Vagina (tissue), 2 donors: ENCODE data around the gene CARS2.

Source experiments
- CTCF ChIP-seq, 3 experiments: fragments of 450-650 bp in 2 of 3; fragments of 200-600 bp in 1 of 3; sonication (generic) in 1 of 3; IDR thresholded peaks; one replicate each; pipeline ENCODE4 v1.5.1; 2017 to 2019; ENCODE audit warnings: antibody characterized with exemption in 3 of 3, mild to moderate bottlenecking in 2 of 3, moderate library complexity in 2 of 3
- POLR2A ChIP-seq, 2 donors: fragments of 450-650 bp; IDR thresholded peaks; one replicate each; pipeline ENCODE4 v1.6.1; 2017; ENCODE audit warnings: antibody characterized with exemption in 2 of 2, mild to moderate bottlenecking in 2 of 2, moderate library complexity in 2 of 2
- POLR2AphosphoS5 ChIP-seq, 2 donors: sonication (generic); formaldehyde crosslinking; IDR thresholded peaks; one replicate each; pipeline ENCODE4 v1.9.0; 2017; ENCODE audit warnings: antibody characterized with exemption in 2 of 2, mild to moderate bottlenecking in 2 of 2, low read depth in 1 of 2; ENCODE audit not compliant: insufficient read depth in 1 of 2

- no peak for TF ChIP-seq POLR2A (IDR thresholded peaks at IDR 0.05)
- no peak for TF ChIP-seq CTCF (IDR thresholded peaks at IDR 0.05)
- TF ChIP-seq POLR2AphosphoS5 (IDR thresholded peaks at IDR 0.05; ENCODE audit: insufficient read depth in 1 of 2, low read depth in 1 of 2): no peak
These were observed 80.9 kb downstream of the CARS2 start for GRCh38 chr13:110624766-110625756.
